Measurements from ENCODE around the gene BCAS1.
"Not testable (repeated sequence)": the region's sequence is repeated elsewhere in the genome, so short reads cannot be mapped to it uniquely, and the experiment has no call there.

Gene BCAS1

GRCh38 chr20:53980031-53980465 lies 90.3 kb downstream of the BCAS1 start:
- no peak for TF ChIP-seq CTCF (IDR thresholded peaks at IDR 0.05; ENCODE audit: insufficient read depth, low read length, poor library complexity, severe bottlenecking)
- no peak overlapping the region for H3K4me3 ChIP-seq (replicated peaks; ENCODE audit: low read depth, low read length)
- DNase-seq (ENCODE audit: extremely low read depth, insufficient read length): no peak
- no peaks in the 10 kb centered on the region for H3K27me3 ChIP-seq (replicated peaks; ENCODE audit: control insufficient read depth, insufficient read depth, low read length)
- H3K36me3 ChIP-seq (ENCODE audit: control insufficient read depth, insufficient read depth, low read length): no peaks in the 10 kb centered on the region

GRCh38 chr20:53978497-53978896 lies 91.9 kb downstream of the BCAS1 start:
- H3K27me3 ChIP-seq (replicated peaks; ENCODE audit: control insufficient read depth, insufficient read depth, low read length): no peaks in the 10 kb centered on the region
- DNase-seq (ENCODE audit: extremely low read depth, insufficient read length): no peak
- TF ChIP-seq CTCF (IDR thresholded peaks at IDR 0.05; ENCODE audit: insufficient read depth, low read length, poor library complexity, severe bottlenecking): no peak
- H3K36me3 ChIP-seq (ENCODE audit: control insufficient read depth, insufficient read depth, low read length): no peaks in the 10 kb centered on the region
- no peak overlapping the region for H3K4me3 ChIP-seq (replicated peaks; ENCODE audit: low read depth, low read length)

- no peak for TF ChIP-seq CTCF (IDR thresholded peaks at IDR 0.05; ENCODE audit: insufficient read depth, low read length, poor library complexity, severe bottlenecking)
- no peak overlapping the region for H3K4me3 ChIP-seq (replicated peaks; ENCODE audit: low read depth, low read length)
- H3K27me3 ChIP-seq (replicated peaks; ENCODE audit: control insufficient read depth, insufficient read depth, low read length): no peaks in the 10 kb centered on the region
- DNase-seq (ENCODE audit: extremely low read depth, insufficient read length): no peak
- H3K36me3 ChIP-seq (ENCODE audit: control insufficient read depth, insufficient read depth, low read length): no peaks in the 10 kb centered on the region
Measured at GRCh38 chr20:53977391-53977790, 93.0 kb downstream of the BCAS1 start.

- Histone ChIP-seq H3K4me3 (replicated peaks; ENCODE audit: low read depth, low read length) (no peak overlapping the region), H3K27me3 (replicated peaks; ENCODE audit: control insufficient read depth, insufficient read depth, low read length) (no peaks in the 10 kb centered on the region), H3K36me3 (ENCODE audit: control insufficient read depth, insufficient read depth, low read length) (no peaks in the 10 kb centered on the region)
- no peak for DNase-seq (ENCODE audit: extremely low read depth, insufficient read length)
- no peak for TF ChIP-seq CTCF (IDR thresholded peaks at IDR 0.05; ENCODE audit: insufficient read depth, low read length, poor library complexity, severe bottlenecking)
Measured at GRCh38 chr20:53975761-53976160, 94.6 kb downstream of the BCAS1 start.

GRCh38 chr20:53974785-53975555 lies 95.4 kb downstream of the BCAS1 start:
- TF ChIP-seq CTCF (IDR thresholded peaks at IDR 0.05; ENCODE audit: insufficient read depth, low read length, poor library complexity, severe bottlenecking): no peak
- no peak overlapping the region for H3K4me3 ChIP-seq (replicated peaks; ENCODE audit: low read depth, low read length)
- no peaks in the 10 kb centered on the region for H3K27me3 ChIP-seq (replicated peaks; ENCODE audit: control insufficient read depth, insufficient read depth, low read length)
- DNase-seq (ENCODE audit: extremely low read depth, insufficient read length): no peak
- H3K36me3 ChIP-seq (ENCODE audit: control insufficient read depth, insufficient read depth, low read length): no peaks in the 10 kb centered on the region

- not testable (repeated sequence) for DNase-seq (ENCODE audit: extremely low read depth, insufficient read length); H3K4me3 ChIP-seq (replicated peaks; ENCODE audit: low read depth, low read length); H3K36me3 ChIP-seq (ENCODE audit: control insufficient read depth, insufficient read depth, low read length); H3K27me3 ChIP-seq (replicated peaks; ENCODE audit: control insufficient read depth, insufficient read depth, low read length)
Measured at GRCh38 chr20:53973882-53974281, 96.5 kb downstream of the BCAS1 start.
